H1 (cell line): ENCODE results near the gene CAMTA1. TPM values are rescaled to one million over a fixed set of nuclear protein-coding genes. Genes with fewer than 3 reads are reported as not detected.

Experiments used
- CTCF ChIA-PET: fragments of 300-600 bp; sonication (Branson Sonifier 250); formaldehyde crosslinking; loops from one replicate; lab custom pipeline; 2021; ENCODE audit not compliant: partially characterized antibody; lab: Charles Lee
- POLR2A ChIA-PET: fragments of 300-600 bp; sonication (Branson Sonifier 250); formaldehyde crosslinking; loops from one replicate; lab custom pipeline; 2021; ENCODE audit warnings: inconsistent platforms; ENCODE audit not compliant: partially characterized antibody; lab: Charles Lee
- DNase-seq, 2 experiments: peaks; one replicate each; pipeline versions ENCODE4 v3.0.0 to v3.0.0-alpha.2; 2010 to 2022; ENCODE audit warnings: low spot score in 2 of 2, low read depth in 1 of 2, mixed read lengths in 1 of 2
- FAIRE-seq: peaks from 2 replicates; lab custom pipeline; 2011; peaks lifted over from hg19 to GRCh38; lab: Jason Lieb, UNC
- H2AFZ ChIP-seq: 2 replicates; pipeline ENCODE4 v1.8.1; 2012; ENCODE audit warnings: low read length, inconsistent platforms
- H2AK5ac ChIP-seq: 2 replicates; pipeline ENCODE4 v1.6.1; 2013; ENCODE audit warnings: low read depth, low read length
- H2BK120ac ChIP-seq: replicated peaks from 2 replicates; pipeline ENCODE3; 2013; ENCODE audit warnings: low read depth, low read length, inconsistent platforms
- H2BK12ac ChIP-seq: 2 replicates; pipeline ENCODE4 v1.6.1; 2013; ENCODE audit warnings: low read depth, low read length
- H2BK15ac ChIP-seq: 2 replicates; pipeline ENCODE4 v1.6.1; 2013; ENCODE audit warnings: low read length
- H2BK20ac ChIP-seq: 2 replicates; pipeline ENCODE4 v1.6.1; 2013; ENCODE audit warnings: low read length
- H2BK5ac ChIP-seq: 2 replicates; pipeline ENCODE4 v1.6.1; 2013; ENCODE audit warnings: low read depth, low read length
- H3K14ac ChIP-seq: 2 replicates; pipeline ENCODE4 v1.6.1; 2013; ENCODE audit warnings: inconsistent platforms; ENCODE audit not compliant: insufficient read length
- H3K18ac ChIP-seq: 2 replicates; pipeline ENCODE4 v1.6.1; 2013; ENCODE audit warnings: low read length; ENCODE audit errors: extremely low read depth
- H3K23ac ChIP-seq: 2 replicates; pipeline ENCODE4 v1.6.1; 2013; ENCODE audit warnings: inconsistent platforms; ENCODE audit not compliant: insufficient read length
- H3K23me2 ChIP-seq: 2 replicates; pipeline ENCODE4 v1.6.1; 2013; ENCODE audit warnings: low read depth, low read length
- H3K27ac ChIP-seq: 2 replicates; pipeline ENCODE4 v1.6.1; 2011; ENCODE audit warnings: low read depth, low read length, inconsistent platforms
- H3K27me3 ChIP-seq, 4 experiments: replicated peaks in 1 of 4; 1 replicate in 1 of 4; 2 replicates in 3 of 4; pipeline versions ENCODE4 v1.6.1 to v1.8.1; 2011 to 2013; ENCODE audit warnings: low read length in 3 of 4, mild to moderate bottlenecking in 3 of 4, inconsistent platforms in 2 of 4, mixed read lengths in 2 of 4, moderate library complexity in 1 of 4; ENCODE audit not compliant: control insufficient read depth in 3 of 4, insufficient read depth in 3 of 4; ENCODE audit errors: extremely low read depth in 1 of 4
- H3K36me3 ChIP-seq, 4 experiments: 2 replicates each; pipeline versions ENCODE4 v1.6.1 to v1.8.1; 2011 to 2013; ENCODE audit warnings: mild to moderate bottlenecking in 4 of 4, low read length in 3 of 4, moderate library complexity in 2 of 4, control low read depth in 1 of 4, inconsistent platforms in 1 of 4; ENCODE audit not compliant: insufficient read depth in 4 of 4, control insufficient read depth in 2 of 4
- H3K4ac ChIP-seq: replicated peaks from 2 replicates; pipeline ENCODE3; 2013; ENCODE audit warnings: low read length, low read depth, mixed read lengths, inconsistent platforms; ENCODE audit not compliant: insufficient read length
- H3K4me1 ChIP-seq, 4 experiments: replicated peaks in 1 of 4; 1 replicate in 1 of 4; 2 replicates in 3 of 4; pipeline versions ENCODE4 v1.6.1 to v1.8.1; 2011 to 2013; ENCODE audit warnings: low read length in 3 of 4, inconsistent platforms in 2 of 4, mixed read lengths in 1 of 4; ENCODE audit not compliant: insufficient read depth in 4 of 4, control insufficient read depth in 3 of 4
- H3K4me2 ChIP-seq, 2 experiments: 2 replicates each; pipeline versions ENCODE4 v1.6.1 to v1.8.1; 2011 to 2013; ENCODE audit warnings: low read depth in 2 of 2, low read length in 2 of 2, control low read depth in 1 of 2, inconsistent platforms in 1 of 2, mild to moderate bottlenecking in 1 of 2; ENCODE audit not compliant: insufficient read depth in 1 of 2
- H3K4me3 ChIP-seq, 4 experiments: fragments of 200-600, 300-600 bp in 1 of 4; sonication (generic), shearing (Covaris generic), sonication (Bioruptor Twin) in 1 of 4; 2 replicates each; pipeline versions ENCODE4 v1.5.1 to v1.8.1; 2011 to 2016; ENCODE audit warnings: low read length in 4 of 4, low read depth in 3 of 4, control low read depth in 2 of 4, inconsistent platforms in 2 of 4, mild to moderate bottlenecking in 2 of 4, mixed read lengths in 1 of 4, moderate library complexity in 1 of 4; ENCODE audit not compliant: insufficient read depth in 2 of 4; ENCODE audit errors: extremely low read depth in 1 of 4
- H3K56ac ChIP-seq: replicated peaks from 2 replicates; pipeline ENCODE3; 2013; ENCODE audit warnings: low read depth, mild to moderate bottlenecking, mixed read lengths, low read length, inconsistent platforms; ENCODE audit not compliant: insufficient read length
- H3K79me1 ChIP-seq: 2 replicates; pipeline ENCODE4 v1.6.1; 2013; ENCODE audit warnings: low read depth, low read length, control low read depth
- H3K79me2 ChIP-seq, 2 experiments: 2 replicates each; pipeline versions ENCODE4 v1.6.1 to v1.8.1; 2012 to 2013; ENCODE audit warnings: low read length in 2 of 2, mild to moderate bottlenecking in 2 of 2, inconsistent platforms in 1 of 2; ENCODE audit not compliant: insufficient read depth in 2 of 2, control insufficient read depth in 1 of 2
- H3K9ac ChIP-seq, 4 experiments: replicated peaks in 1 of 4; 1 replicate in 1 of 4; 2 replicates in 3 of 4; pipeline versions ENCODE4 v1.6.1 to v1.8.1; 2011 to 2013; ENCODE audit warnings: low read depth in 3 of 4, low read length in 3 of 4, control low read depth in 2 of 4, mild to moderate bottlenecking in 2 of 4, moderate library complexity in 2 of 4, inconsistent platforms in 1 of 4; ENCODE audit errors: extremely low read depth in 1 of 4
- H3K9me3 ChIP-seq, 2 experiments: 2 replicates each; pipeline versions ENCODE4 v1.6.1 to v1.8.1; 2012 to 2013; ENCODE audit warnings: mild to moderate bottlenecking in 2 of 2, moderate library complexity in 2 of 2, control low read depth in 1 of 2, inconsistent platforms in 1 of 2, low read depth in 1 of 2, low read length in 1 of 2, mixed read lengths in 1 of 2; ENCODE audit not compliant: insufficient read depth in 2 of 2
- H4K20me1 ChIP-seq, 2 experiments: replicated peaks in 1 of 2; 2 replicates each; pipeline versions ENCODE3 to v1.8.1; 2011 to 2013; ENCODE audit warnings: inconsistent platforms in 2 of 2, low read length in 2 of 2, mild to moderate bottlenecking in 1 of 2; ENCODE audit not compliant: insufficient read depth in 2 of 2, control insufficient read depth in 1 of 2
- H4K5ac ChIP-seq: 2 replicates; pipeline ENCODE4 v1.6.1; 2013; ENCODE audit warnings: low read length, low read depth, mixed read lengths, inconsistent platforms; ENCODE audit not compliant: insufficient read length
- H4K8ac ChIP-seq: 2 replicates; pipeline ENCODE4 v1.8.0; 2013; ENCODE audit warnings: mild to moderate bottlenecking, moderate library complexity, low read length, inconsistent platforms; ENCODE audit not compliant: insufficient read depth; ENCODE audit errors: extremely low read depth
- H4K91ac ChIP-seq: replicated peaks from 2 replicates; pipeline ENCODE3; 2013; ENCODE audit warnings: low read length, mixed read lengths, inconsistent platforms; ENCODE audit not compliant: insufficient read length
- SIN3A ChIP-seq, 2 experiments: IDR thresholded peaks in 1 of 2; conservative IDR thresholded peaks in 1 of 2; 2 replicates each; pipeline ENCODE4 v1.6.1; 2011 to 2012; ENCODE audit warnings: low read length in 2 of 2, improper control_type of control experiment in 1 of 2, low read depth in 1 of 2, mild to moderate bottlenecking in 1 of 2
- SIX5 ChIP-seq: IDR thresholded peaks from 2 replicates; pipeline ENCODE4 v1.6.1; 2011; ENCODE audit warnings: mild to moderate bottlenecking, low read depth, low read length
- WGBS, 2 experiments: shearing (Covaris generic) in 1 of 2; methylation state at CpG; one replicate each; pipeline versions ENCODE4 v1.1.6 to v1.1.7; 2013 to 2015; ENCODE audit warnings: low lambda C conversion rate in 2 of 2, mixed read lengths in 2 of 2, inconsistent platforms in 1 of 2, low coverage in 1 of 2, missing lambda C conversion rate in 1 of 2; ENCODE audit not compliant: insufficient replicate concordance in 2 of 2, insufficient coverage in 1 of 2, insufficient read length in 1 of 2; ENCODE audit errors: extremely low coverage in 1 of 2, missing lambda C conversion rate in 1 of 2; 5-methylcytosine and 5-hydroxymethylcytosine counted together
- polyA plus RNA-seq, 7 experiments: library from polyadenylated mRNA; depleted of rRNA in 3 of 7; stranded (reverse) in 5 of 7; unstranded in 2 of 7; fragments of >200 nt in 5 of 7; fragments of 200-250 nt in 2 of 7; gene quantifications; 1 replicate in 5 of 7; 2 replicates in 1 of 7; 4 replicates in 1 of 7; pipeline versions ENCODE4 v1.2.1 to v1.2.3, GENCODE V29; 2011 to 2013; ENCODE audit warnings: missing spikeins in 2 of 7, mixed read lengths in 2 of 7
- total RNA-seq: library from RNA; stranded (reverse); fragmentation: NEBNext Ultra II Directional; extraction: Animal tissue kit (Norgen Biotek cat#: 25700); gene quantifications from 2 replicates; pipeline ENCODE4 v1.2.1, GENCODE V29; 2021

The CAMTA1 gene
- total and polyA plus RNA-seq, 2 of the 8 experiments (the other 6 are each of a cell fraction or from before 2014, with no cell fraction given): 65.0 to 119 TPM

DNA sequence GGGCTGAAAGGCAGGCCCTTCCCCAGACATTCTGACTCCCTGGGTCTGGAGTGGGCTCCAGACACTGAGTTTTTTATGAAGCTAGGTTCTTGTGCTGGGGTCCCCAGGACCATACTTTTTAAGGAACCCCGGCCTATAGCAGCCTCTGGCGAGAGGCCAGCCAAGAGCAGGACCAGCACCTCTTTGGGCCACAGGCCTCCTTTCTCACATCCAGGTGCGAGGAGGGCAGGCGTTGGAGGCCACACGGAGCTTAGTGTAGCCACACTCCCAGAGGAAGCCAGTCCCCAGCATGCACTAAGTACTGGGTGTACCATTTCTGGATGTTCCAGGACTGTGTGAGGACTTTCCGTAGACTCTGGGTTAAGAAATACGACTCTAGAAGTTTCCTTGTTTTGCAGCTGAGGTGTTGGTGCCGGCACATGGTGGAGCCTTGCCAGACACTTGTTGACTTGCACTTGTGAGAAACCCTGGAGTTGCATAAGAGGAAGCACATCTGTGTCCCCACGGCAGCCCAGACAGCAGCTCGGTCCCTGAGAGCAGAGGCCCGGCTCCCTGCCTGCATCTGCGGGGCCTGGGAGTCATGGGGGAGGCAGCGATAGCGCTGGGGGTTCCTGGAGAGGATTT, 863.6 kb downstream of the CAMTA1 start:
- H3K56ac ChIP-seq: no peak overlapping the region
- no peak overlapping the region for H3K4me2 ChIP-seq
- H3K14ac ChIP-seq: no peak overlapping the region
- no peak overlapping the region for H3K27ac ChIP-seq
- no peaks in the 10 kb centered on the region for H3K23me2 ChIP-seq
- 84% methylated on average over 14 of the region's 14 CpGs; no CpG with 5 or more reads in 1 of the 2 experiments for WGBS, 2 experiments
- H2BK5ac ChIP-seq: no peak overlapping the region
- no peak overlapping the region for H2BK120ac ChIP-seq
- H4K8ac ChIP-seq: no peak overlapping the region
- H4K20me1 ChIP-seq: no peaks in the 10 kb centered on the region
- no peak overlapping the region for H3K4ac ChIP-seq
- H3K23ac ChIP-seq: no peak overlapping the region
- FAIRE-seq (no peak), DNase-seq (no peak)
- H3K27me3 ChIP-seq: no peaks in the 10 kb centered on the region
- ChIA-PET CTCF (interaction anchor here (0.6 to 8.4 kb wide), 19 partner anchors 11 to 1298 kb away, joined by 3 to 60 read pairs (median 4); no protein-coding TSS in a partner anchor), POLR2A (interaction anchor here (0.7 kb wide), 1 partner anchor 13 kb away, joined by 3 read pairs; no protein-coding TSS in a partner anchor)
- H2BK12ac ChIP-seq: no peak overlapping the region
- H2BK15ac ChIP-seq: no peak overlapping the region
- no peak overlapping the region for H2BK20ac ChIP-seq
- no peaks in the 10 kb centered on the region for H3K36me3 ChIP-seq
- no peak overlapping the region for H3K4me3 ChIP-seq
- H3K79me2 ChIP-seq: no peaks in the 10 kb centered on the region
- no peak overlapping the region for H3K9ac ChIP-seq
- H3K18ac ChIP-seq: no peak overlapping the region
- H3K79me1 ChIP-seq: no peaks in the 10 kb centered on the region
- TF ChIP-seq SIN3A (conservative IDR thresholded peaks at IDR 0.05 in 1 of 2, IDR thresholded peaks at IDR 0.05 in 1 of 2; ENCODE audit: low read depth in 1 of 2, low read length in 2 of 2) (no peak), SIX5 (no peak)
- H2AK5ac ChIP-seq: no peak overlapping the region
- H3K4me1 ChIP-seq: peaks cover 0 to 4% (median 0%) of the 10 kb centered on the region in 4 experiments; a peak in 2 of 7 replicates
- no peak overlapping the region for H4K91ac ChIP-seq
- H3K9me3 ChIP-seq: 0 out of 4 replicates have a peak, but pooled peaks cover 0 to 3% of the 10 kb centered on the region in 2 experiments
- no peak overlapping the region for H2AFZ ChIP-seq
- no peak overlapping the region for H4K5ac ChIP-seq
